TTC549 (cell line): ENCODE measurements around the gene CYP27C1.

Source experiments
- FAIRE-seq: peaks from 2 replicates; lab custom pipeline; 2012; peaks lifted over from hg19 to GRCh38; lab: Jason Lieb, UNC

The CYP27C1 gene

DNA sequence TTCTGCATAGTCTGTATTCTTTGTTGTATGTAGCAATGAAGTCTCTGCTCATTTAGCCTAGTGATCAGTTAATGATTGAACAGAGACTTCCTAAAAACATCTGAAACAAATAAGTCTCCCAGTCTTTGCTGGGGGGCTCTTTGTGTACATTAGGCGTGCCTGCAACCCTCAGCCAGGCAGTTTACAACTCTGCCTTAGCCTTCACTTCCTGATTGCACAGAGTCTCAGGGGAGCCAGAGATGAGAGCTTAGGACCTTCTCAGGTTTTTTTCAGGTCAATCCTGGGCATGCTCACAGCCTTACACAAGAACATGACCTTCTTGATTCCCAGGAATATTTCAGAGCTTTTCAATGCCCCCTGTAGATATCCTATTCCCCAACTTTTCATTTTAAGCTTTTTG lies 69.1 kb downstream of the CYP27C1 start:
- FAIRE-seq = no peak

DNA sequence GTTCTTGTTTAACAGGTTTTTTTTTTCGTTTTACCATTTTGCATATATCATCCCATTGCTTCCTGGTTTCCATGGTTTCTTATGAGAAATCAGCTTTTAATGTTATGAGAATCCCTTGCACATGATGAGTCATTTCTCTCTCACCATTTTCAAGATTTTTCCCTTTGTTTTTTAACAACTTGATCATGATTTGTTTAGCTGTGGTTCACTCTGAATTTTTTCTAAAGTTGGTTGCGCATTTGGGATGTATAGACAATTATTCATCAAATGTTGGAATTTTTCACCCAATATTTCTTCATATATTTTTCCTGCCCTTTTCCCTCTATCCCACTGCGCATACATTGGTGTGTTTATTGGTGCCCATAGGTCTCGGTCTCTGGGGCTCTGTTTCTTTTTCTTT lies 70.7 kb downstream of the CYP27C1 start:
- FAIRE-seq = no peak

DNA sequence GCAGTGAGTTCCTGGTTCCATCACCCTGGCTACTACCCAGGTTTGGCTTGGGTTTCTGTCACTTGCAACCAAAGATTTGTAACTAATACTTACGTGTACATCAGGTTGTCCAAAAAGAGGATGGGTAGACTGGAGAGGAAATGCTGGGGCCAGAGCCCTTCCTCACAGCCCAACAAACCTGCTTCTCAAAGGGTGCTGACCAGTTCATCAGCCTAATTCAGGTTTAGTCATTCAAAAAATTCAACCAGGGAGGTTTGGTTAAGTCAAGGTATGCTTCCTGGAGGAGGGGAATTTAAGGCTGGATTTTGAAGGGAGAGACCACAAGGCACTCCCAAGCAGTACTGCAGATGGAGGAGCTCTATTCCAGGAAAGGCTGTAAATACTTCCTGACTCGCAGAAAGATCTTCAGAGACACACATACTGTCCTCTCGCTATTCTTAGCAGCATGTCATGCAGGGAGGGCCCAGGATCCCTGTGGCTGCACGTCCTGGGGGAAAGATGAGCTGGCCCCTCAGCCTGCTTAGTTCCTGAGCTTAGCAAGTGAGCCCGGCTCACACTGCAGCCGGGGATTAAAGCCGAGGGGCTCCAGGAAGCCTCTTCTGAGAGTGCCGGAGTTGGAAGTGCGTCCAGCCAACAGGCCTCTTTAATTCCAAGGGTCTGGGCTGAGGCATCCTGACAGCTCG lies 73.1 kb downstream of the CYP27C1 start:
- no peak for FAIRE-seq

- no peak for FAIRE-seq
Measured at GRCh38 chr2:127146071-127146725, 73.9 kb downstream of the CYP27C1 start.

GRCh38 chr2:127145280-127145895 lies 74.7 kb downstream of the CYP27C1 start:
- no peak for FAIRE-seq

GRCh38 chr2:127143841-127144782 lies 76.0 kb downstream of the CYP27C1 start:
- FAIRE-seq = no peak

DNA sequence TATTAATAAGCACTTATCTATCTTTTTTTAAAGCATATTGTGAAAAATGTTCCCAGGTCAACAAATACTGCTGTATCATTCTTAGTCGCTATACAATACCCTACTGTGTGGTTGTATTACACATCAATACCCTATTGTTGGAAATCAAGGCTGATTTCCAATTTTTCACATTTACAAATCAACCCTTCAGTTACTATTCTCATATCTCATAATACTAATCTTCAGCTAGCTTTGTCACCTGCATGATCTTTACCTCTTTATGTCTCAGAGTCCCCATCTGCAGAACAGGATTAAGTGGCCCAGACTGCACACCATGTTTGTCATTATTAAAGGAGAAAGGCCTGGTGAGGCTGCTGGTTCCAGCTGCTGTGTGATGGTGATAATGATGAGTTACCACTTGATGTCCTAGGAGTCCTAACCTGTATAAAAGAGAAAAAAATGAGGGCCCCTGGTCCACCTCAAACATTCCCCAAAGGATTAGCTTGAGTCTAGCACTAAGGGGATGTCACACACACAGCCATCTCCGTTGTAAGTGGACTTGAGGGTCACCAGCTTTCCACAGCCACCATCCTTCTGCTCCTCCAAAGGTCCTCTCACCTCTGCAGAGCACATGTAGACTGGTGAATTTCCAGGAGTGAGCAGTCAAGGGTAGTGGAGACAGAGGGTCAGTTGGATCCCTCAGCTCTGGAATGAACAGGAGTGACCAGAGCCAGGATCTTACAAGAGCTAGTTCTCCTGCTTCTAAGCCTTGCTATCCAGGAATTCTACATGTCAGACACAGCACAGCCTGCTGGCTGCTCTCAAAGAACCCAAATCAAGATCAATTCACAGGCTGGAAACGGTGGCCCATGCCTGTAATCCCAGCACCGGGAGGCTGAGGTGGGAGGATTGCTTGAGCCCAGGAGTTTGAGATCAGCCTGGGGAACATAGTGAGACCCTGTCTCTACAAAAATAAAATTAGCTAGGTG lies 77.2 kb downstream of the CYP27C1 start:
- no peak for FAIRE-seq

DNA sequence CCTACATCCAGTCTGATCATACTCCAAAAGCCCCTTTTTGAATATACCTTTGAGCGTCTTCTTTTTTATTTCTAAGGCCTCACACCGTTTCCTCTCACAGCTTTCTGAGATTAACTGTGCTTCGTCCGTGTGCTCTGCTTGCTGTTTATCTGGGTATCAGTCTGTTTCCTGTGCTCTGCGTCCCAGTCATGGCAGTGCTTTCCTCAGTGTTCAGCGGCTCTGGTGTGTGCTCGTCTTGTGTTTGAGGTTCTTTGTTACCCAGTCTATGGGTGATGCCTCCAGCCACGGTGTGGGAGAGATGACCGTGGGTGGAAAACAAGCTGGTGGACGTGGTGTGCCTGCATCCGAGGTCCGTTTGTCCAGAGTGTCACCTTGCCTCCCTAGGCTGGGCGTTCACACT lies 79.6 kb downstream of the CYP27C1 start:
- FAIRE-seq = no peak

- FAIRE-seq = no peak
Measured at GRCh38 chr2:127139766-127140165, 80.3 kb downstream of the CYP27C1 start.

DNA sequence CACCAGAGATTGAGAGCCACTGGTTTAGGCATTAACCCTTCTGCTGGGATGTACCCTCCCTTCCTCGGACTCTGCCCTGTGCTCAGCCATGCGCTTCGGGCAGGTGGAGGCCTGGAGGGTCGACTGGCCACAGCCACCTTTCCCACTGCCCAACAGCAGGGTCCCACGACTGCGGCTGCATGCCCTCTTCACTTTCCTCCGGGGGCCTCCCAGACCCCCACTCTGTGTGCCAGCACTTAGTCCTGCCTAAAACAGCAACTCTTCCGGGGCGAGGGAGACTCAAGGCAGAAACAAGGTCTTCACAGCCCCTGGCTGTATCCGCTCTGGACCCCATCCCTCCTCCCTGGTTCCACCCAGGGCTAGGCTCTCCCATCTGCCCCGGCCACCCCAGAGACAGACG lies 81.8 kb downstream of the CYP27C1 start:
- FAIRE-seq = no peak

DNA sequence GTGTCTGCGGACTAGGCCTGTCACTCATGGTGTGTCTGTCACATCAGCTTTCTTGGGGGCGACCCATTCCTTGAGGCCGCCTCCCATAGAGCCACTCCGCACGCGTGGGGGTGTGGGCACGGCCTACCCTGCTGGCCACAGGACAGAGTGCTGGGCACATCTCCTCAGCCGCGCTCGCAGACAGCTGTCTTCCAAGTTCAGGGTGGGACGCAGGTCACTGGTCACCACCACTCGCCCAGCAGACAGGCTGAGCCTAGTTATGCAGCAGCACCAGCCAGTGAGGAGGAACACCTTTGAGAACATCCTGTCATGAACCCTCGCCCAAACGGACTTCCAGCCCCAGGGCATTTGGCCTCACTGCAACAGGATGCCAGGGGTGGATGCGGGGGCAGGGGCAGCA lies 82.4 kb downstream of the CYP27C1 start:
- no peak for FAIRE-seq

GRCh38 chr2:127137225-127137624 lies 82.9 kb downstream of the CYP27C1 start:
- FAIRE-seq = no peak

DNA sequence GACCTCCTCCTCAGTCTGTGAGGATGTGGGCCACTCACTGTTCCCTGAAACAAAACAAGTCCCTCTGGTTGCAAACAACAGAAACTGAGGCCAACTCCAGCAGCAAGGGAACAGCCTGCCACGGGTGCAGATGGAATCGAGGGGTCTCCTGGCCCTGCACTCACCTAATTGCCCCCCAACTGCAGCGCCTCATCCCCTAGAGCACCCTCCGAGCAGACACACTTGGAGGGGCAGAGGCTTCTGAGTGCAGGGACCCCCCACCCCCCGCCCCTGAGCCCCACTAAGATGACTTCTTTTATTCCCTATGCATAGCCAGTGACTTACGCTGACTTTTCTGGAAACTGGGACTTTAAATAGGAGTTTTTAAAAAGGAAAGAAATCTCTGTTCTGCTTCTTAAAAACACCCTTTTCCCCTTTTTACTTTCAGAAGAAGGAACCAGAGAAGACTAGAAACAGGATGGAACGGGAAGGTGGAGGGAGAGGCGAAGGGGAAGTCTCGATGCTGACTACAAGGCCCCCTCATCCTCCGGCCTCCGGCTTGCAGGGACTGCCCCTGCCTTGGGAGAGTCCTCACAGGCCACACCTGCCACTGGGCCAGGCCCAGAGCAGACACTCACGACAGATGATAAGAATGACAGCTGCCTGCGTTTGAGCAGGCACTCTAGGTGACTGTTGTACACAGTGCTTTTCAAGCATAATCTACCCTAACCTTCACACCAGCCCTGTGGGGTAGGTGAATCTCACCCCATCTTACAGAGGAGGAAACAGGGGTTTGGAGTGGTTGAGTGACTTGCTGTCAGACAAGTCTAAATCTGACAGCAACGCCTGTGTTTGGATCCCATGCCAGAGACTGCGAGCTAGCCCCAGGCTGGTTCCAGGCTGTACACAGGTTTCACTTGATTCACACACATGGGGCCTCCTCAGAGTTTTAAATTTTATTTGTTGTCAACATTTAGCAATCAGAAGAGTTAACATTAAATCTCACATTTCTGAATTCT lies 85.0 kb downstream of the CYP27C1 start:
- FAIRE-seq = no peak

DNA sequence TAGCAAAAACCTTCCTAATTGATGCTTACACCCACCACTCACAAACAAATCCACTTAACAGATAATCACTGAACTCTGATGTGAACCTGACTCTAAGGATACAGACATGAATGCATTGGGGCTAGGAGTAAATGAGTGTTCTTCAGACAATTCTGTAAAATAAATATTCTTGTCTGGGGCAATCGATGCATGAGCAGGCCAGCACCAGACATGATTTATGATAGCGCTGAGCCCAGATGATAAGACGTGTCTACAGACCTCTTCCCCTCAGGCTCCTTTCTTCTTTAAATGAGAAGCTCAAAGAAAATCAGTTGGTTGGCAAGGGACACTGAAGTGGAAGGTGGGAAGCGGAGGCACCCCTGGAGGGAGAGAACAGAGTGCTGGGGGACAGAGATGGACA lies 85.9 kb downstream of the CYP27C1 start:
- no peak for FAIRE-seq
